Right atrium auricular region (tissue), 2 donors: ENCODE results near the gene SRMS. TPM values are rescaled to one million over a fixed set of nuclear protein-coding genes. Genes with fewer than 3 reads are reported as not detected.

Experiments used
- DNase-seq: peaks from one replicate; pipeline ENCODE4 v3.0.0-alpha.2; 2019; ENCODE audit warnings: low spot score
- H3K27ac ChIP-seq, 2 donors: fragments of 200-600 bp; sonication (generic); 1 replicate in 1 of 2; 2 replicates in 1 of 2; pipeline ENCODE4 v1.5.1; 2016 to 2019
- H3K27me3 ChIP-seq, 2 donors: fragments of 200-600 bp; sonication (generic); one replicate each; pipeline versions ENCODE4 v1.5.1 to v1.6.0; 2017 to 2019
- H3K36me3 ChIP-seq: fragments of 200-600 bp; sonication (generic); one replicate; pipeline ENCODE4 v1.5.1; 2016
- H3K4me1 ChIP-seq, 2 donors: fragments of 200-600 bp; sonication (generic); one replicate each; pipeline versions ENCODE4 v1.5.1 to v1.6.0; 2017 to 2019
- H3K4me3 ChIP-seq, 2 donors: fragments of 200-600 bp; sonication (generic); 1 replicate in 1 of 2; 2 replicates in 1 of 2; pipeline ENCODE4 v1.5.1; 2017 to 2019; ENCODE audit warnings: mild to moderate bottlenecking in 1 of 2, moderate library complexity in 1 of 2
- H3K9me3 ChIP-seq, 2 donors: fragments of 200-600 bp; sonication (generic); one replicate each; pipeline ENCODE4 v1.5.1; 2019
- total RNA-seq, 2 donors: library from RNA; depleted of rRNA; stranded (reverse); fragments of >200 nt; gene quantifications; one replicate each; pipeline ENCODE4 v1.1.0, GENCODE V29; 2016
- TF ChIP-seq, protein P1 (sequence below), 2 donors: fragments of 200-600 bp; sonication (generic); IDR thresholded peaks; one replicate each; pipeline ENCODE4 v1.5.1; 2019; ENCODE audit warnings: antibody characterized with exemption in 2 of 2

The SRMS gene
- total RNA-seq, 2 donors from 2014 or later: not detected

DNA sequence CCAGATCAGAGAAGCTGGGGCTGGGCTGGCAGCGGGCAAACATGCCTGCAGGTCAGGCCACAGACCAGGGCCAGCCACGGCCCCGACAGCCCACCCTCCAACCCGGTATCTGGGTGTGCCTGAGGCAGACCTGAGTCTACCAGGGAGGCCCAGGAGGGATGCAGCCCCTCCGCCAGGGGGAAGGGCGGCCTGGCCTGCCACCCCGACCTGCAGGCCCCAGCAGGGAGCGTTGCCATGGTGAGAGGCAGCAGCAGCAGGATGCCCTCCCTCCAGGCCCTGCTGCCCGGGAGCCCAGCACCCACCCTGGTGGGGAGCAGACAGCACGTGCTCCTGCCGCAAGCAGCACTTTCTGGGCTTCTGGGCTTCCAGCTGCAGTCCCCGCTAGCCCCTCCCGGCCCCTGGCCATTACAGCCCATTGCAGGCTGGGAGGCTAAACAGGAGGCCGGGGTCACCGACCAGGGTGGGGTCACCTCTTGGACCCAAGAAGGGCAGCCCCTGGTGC is 44.8 kb downstream of the SRMS start:
- H3K27me3 ChIP-seq: peaks cover 0 to 12% of the 10 kb centered on the region in 2 donors
- peaks cover 0 to 41% of the 10 kb centered on the region in 2 donors for H3K4me1 ChIP-seq
- peak overlapping the region; percentile 92 to 97 for H3K27ac ChIP-seq
- no peak for DNase-seq
- no peaks in the 10 kb centered on the region for H3K36me3 ChIP-seq
- H3K9me3 ChIP-seq: peaks cover 0 to 13% of the 10 kb centered on the region in 2 donors
- H3K4me3 ChIP-seq: no peak overlapping the region
- TF ChIP-seq, protein P1, sequence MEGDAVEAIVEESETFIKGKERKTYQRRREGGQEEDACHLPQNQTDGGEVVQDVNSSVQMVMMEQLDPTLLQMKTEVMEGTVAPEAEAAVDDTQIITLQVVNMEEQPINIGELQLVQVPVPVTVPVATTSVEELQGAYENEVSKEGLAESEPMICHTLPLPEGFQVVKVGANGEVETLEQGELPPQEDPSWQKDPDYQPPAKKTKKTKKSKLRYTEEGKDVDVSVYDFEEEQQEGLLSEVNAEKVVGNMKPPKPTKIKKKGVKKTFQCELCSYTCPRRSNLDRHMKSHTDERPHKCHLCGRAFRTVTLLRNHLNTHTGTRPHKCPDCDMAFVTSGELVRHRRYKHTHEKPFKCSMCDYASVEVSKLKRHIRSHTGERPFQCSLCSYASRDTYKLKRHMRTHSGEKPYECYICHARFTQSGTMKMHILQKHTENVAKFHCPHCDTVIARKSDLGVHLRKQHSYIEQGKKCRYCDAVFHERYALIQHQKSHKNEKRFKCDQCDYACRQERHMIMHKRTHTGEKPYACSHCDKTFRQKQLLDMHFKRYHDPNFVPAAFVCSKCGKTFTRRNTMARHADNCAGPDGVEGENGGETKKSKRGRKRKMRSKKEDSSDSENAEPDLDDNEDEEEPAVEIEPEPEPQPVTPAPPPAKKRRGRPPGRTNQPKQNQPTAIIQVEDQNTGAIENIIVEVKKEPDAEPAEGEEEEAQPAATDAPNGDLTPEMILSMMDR (IDR thresholded peaks at IDR 0.05): no peak

DNA sequence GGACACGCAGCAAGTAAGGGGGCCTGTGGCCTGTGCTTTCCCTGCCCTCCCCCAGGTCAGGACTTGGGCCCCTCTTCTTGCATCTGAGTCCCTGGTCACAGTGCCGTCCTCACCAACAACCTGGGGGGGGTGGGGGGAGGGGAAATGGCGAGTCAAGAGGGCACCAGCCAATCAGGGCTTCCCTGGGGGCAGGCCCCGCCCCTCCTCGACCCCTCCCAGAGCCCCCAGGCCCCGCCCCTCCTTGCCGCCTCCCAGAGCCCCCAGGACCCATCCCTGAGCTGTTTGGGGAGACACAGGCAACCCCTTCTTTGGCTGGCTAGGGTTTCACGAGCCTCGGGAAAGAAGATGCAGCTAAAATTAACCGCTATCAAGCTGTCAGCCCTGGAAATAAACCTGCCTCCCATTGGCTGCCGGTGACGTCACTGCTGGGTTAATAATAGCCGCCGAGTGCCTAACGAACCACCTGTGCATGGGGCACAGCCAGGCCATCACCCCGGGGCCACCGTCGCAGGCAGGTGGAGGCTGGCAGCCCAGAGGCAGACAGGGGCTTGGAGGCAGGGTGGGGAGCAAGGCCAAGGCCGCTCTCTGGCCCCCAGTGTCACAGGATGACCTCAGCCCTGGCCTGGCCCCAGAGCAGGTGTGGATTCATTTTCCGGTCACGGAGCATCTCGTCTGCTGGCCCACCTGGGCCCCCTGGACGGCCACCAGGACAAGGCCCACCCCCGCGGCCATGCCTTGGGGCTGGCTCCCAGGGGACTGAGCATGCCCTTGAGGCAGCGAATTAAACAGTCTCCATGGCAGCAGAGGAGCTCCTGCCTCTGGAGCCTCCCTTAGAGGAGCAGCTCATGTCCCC is 45.5 kb downstream of the SRMS start:
- DNase-seq: no peak
- Histone ChIP-seq H3K9me3 (peaks cover 0 to 13% of the 10 kb centered on the region in 2 donors), H3K4me1 (peaks cover 0 to 48% of the 10 kb centered on the region in 2 donors), H3K27ac (peak overlapping the region; percentile 92 to 97), H3K4me3 (peak overlapping the region in 1 of 2 donors; percentile 7), H3K27me3 (peaks cover 0 to 13% of the 10 kb centered on the region in 2 donors), H3K36me3 (no peaks in the 10 kb centered on the region)
- TF ChIP-seq, protein P1 (IDR thresholded peaks at IDR 0.05): no peak

DNA sequence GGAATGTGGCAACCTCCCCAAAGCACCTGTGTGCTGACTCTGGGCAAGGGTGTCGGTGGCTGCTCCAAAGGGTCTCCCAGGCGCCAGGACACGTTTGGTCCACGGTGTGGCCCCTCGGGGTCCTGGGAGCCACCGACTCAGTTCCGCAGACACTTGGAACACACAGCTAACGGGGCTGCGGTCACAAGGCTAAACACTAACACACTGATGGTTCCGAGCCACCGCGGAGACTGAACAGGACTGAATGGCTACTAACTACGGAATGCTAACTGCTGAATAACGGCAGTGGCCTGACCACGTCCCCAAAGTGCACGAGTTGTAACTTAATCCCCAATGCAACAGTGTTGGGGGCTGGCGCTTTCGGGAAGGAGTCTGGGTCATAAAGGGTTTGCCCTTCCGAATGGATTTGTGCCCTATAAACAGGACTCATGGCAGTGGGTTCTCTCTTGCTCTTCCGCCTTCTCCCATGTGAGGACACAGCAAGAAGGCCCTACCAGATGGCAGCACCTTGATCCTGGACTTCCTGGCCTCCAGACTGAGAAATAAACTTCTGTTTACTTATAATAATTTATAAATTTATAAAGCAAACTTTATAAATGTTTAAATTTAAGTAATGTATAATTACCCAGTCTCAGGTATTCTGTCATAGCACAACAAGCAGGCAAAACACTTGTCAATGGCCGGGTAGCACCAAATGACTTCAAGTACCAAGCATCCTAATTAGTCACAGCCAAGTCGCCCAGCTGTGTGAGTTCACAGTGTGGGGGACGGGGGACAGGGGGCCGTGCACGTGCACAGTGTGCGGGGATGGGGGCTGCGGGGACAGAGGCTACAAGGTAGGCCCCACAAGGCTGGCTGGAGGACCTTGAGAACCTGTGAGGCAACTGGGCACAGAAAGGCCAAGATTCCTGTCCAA is 46.4 kb downstream of the SRMS start:
- H3K9me3 ChIP-seq: peaks cover 0 to 13% of the 10 kb centered on the region in 2 donors
- peaks cover 0 to 13% of the 10 kb centered on the region in 2 donors for H3K27me3 ChIP-seq
- H3K4me1 ChIP-seq: peaks cover 0 to 55% of the 10 kb centered on the region in 2 donors
- peak overlapping the region; percentile 92 to 97 for H3K27ac ChIP-seq
- peak overlapping the region in 1 of 2 donors; percentile 7 for H3K4me3 ChIP-seq
- no peaks in the 10 kb centered on the region for H3K36me3 ChIP-seq
- TF ChIP-seq, protein P1 (IDR thresholded peaks at IDR 0.05): no peak
- DNase-seq: no peak

DNA sequence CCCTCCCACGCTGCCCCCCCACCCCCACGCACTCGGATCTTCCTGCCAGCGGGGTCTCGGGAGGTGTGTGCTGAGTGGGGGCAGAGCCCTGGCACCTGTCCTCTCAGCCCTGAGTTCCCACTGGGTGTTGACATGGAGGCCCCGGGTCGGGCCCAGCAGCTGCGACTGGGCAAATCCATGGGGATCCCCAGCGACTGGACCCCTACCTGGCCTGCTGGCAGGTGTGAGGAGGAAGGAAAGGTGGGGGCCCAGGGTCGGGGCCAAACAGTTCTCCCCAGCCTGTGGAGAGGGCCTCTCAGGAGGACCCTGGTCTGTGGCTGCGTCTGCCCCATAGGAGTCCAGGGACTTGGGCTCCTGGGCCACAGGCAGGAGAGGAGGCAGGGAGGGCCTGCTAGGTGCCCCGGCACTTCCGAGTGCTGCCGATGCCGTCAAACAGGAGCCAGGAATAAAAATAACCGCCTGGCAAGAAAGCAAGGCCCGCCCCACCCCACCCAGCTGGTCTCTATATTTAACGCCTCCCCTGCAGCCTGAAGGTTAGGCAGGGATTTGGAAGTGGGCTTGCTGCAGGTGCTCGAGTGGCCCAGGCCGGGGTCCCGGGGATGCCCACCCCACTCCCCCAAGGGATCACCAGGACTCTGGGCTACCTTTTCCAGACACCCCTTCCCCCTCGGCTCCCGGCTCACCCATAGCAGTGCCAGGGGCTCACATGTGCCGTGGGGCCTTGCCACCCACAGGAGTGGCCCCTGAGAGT is 47.2 kb downstream of the SRMS start:
- Histone ChIP-seq H3K4me3 (no peak overlapping the region), H3K9me3 (peaks cover 0 to 9% of the 10 kb centered on the region in 2 donors), H3K36me3 (peaks cover 6% of the 10 kb centered on the region), H3K4me1 (peaks cover 0 to 63% of the 10 kb centered on the region in 2 donors), H3K27ac (peak overlapping the region; percentile 92 to 97), H3K27me3 (peaks cover 0 to 13% of the 10 kb centered on the region in 2 donors)
- TF ChIP-seq, protein P1 (IDR thresholded peaks at IDR 0.05): no peak
- DNase-seq: no peak
